ENCODE measurements around the gene PRDM2. TPM values are rescaled to one million over a fixed set of nuclear protein-coding genes. Genes with fewer than 3 reads are reported as not detected.

The PRDM2 gene
- total RNA-seq, 1 experiment from 2014 or later = 64.2 TPM

GRCh38 chr1:13864760-13865159 is 164.8 kb downstream of the PRDM2 start:
- Histone ChIP-seq H3K27ac (ENCODE audit: low read depth, low read length, poor library complexity, severe bottlenecking) (no peak overlapping the region), H3K27me3 (replicated peaks; ENCODE audit: insufficient read depth, low read depth, low read length, poor library complexity) (no peaks in the 10 kb centered on the region), H3K4me3 (ENCODE audit: low read depth, low read length, poor library complexity, severe bottlenecking) (no peak overlapping the region), H3K4me1 (ENCODE audit: insufficient read depth, low read length, poor library complexity, severe bottlenecking) (peaks cover 18% of the 10 kb centered on the region), H3K36me3 (ENCODE audit: insufficient read depth, low read length, poor library complexity, severe bottlenecking) (no peaks in the 10 kb centered on the region), H3K9me3 (ENCODE audit: low read depth, low read length, poor library complexity, severe bottlenecking) (no peaks in the 10 kb centered on the region)
- POLR2A ChIA-PET (ENCODE audit: low non-redundant PET) = no interaction called here
- CTCF ChIA-PET = no interaction called here
- DNase-seq (ENCODE audit: low spot score) = no peak
- intact Hi-C loops (cut with micrococcal nuclease; ENCODE audit: unreplicated experiment) = no loop called here
- no TSS peak for BruUV-seq (replicated peaks)
- TF ChIP-seq EZH2 (IDR thresholded peaks at IDR 0.05; ENCODE audit: borderline replicate concordance, low read depth, low read length, poor library complexity, severe bottlenecking) (no peak), CTCF (conservative IDR thresholded peaks at IDR 0.05; ENCODE audit: low read depth, low read length) (no peak)

- CTCF ChIA-PET = no interaction called here
- H3K36me3 ChIP-seq (ENCODE audit: insufficient read depth, low read length, poor library complexity, severe bottlenecking) = no peaks in the 10 kb centered on the region
- intact Hi-C loops (cut with micrococcal nuclease; ENCODE audit: unreplicated experiment) = no loop called here
- POLR2A ChIA-PET (ENCODE audit: low non-redundant PET) = interaction anchor here (0.6 kb wide), 1 partner anchor 109 kb away, joined by 5 read pairs; no protein-coding TSS in a partner anchor
- no peak overlapping the region for H3K4me3 ChIP-seq (ENCODE audit: low read depth, low read length, poor library complexity, severe bottlenecking)
- no peaks in the 10 kb centered on the region for H3K9me3 ChIP-seq (ENCODE audit: low read depth, low read length, poor library complexity, severe bottlenecking)
- TF ChIP-seq CTCF (conservative IDR thresholded peaks at IDR 0.05; ENCODE audit: low read depth, low read length) (no peak), EZH2 (IDR thresholded peaks at IDR 0.05; ENCODE audit: borderline replicate concordance, low read depth, low read length, poor library complexity, severe bottlenecking) (no peak)
- no TSS peak for BruUV-seq (replicated peaks)
- H3K4me1 ChIP-seq (ENCODE audit: insufficient read depth, low read length, poor library complexity, severe bottlenecking) = peaks cover 19% of the 10 kb centered on the region
- no peaks in the 10 kb centered on the region for H3K27me3 ChIP-seq (replicated peaks; ENCODE audit: insufficient read depth, low read depth, low read length, poor library complexity)
- no peak overlapping the region for H3K27ac ChIP-seq (ENCODE audit: low read depth, low read length, poor library complexity, severe bottlenecking)
- DNase-seq (ENCODE audit: low spot score) = no peak
These were observed 165.9 kb downstream of the PRDM2 start for GRCh38 chr1:13865851-13866250.

GRCh38 chr1:13867603-13868002 is 167.6 kb downstream of the PRDM2 start:
- Histone ChIP-seq H3K4me3 (ENCODE audit: low read depth, low read length, poor library complexity, severe bottlenecking) (no peak overlapping the region), H3K27ac (ENCODE audit: low read depth, low read length, poor library complexity, severe bottlenecking) (no peak overlapping the region), H3K4me1 (ENCODE audit: insufficient read depth, low read length, poor library complexity, severe bottlenecking) (peaks cover 19% of the 10 kb centered on the region), H3K9me3 (ENCODE audit: low read depth, low read length, poor library complexity, severe bottlenecking) (no peaks in the 10 kb centered on the region), H3K27me3 (replicated peaks; ENCODE audit: insufficient read depth, low read depth, low read length, poor library complexity) (no peaks in the 10 kb centered on the region), H3K36me3 (ENCODE audit: insufficient read depth, low read length, poor library complexity, severe bottlenecking) (no peaks in the 10 kb centered on the region)
- DNase-seq (ENCODE audit: low spot score) = no peak
- TF ChIP-seq CTCF (conservative IDR thresholded peaks at IDR 0.05; ENCODE audit: low read depth, low read length) (no peak), EZH2 (IDR thresholded peaks at IDR 0.05; ENCODE audit: borderline replicate concordance, low read depth, low read length, poor library complexity, severe bottlenecking) (no peak)
- intact Hi-C loops (cut with micrococcal nuclease; ENCODE audit: unreplicated experiment) = no loop called here
- ChIA-PET POLR2A (ENCODE audit: low non-redundant PET) (interaction anchor here (0.6 kb wide), 1 partner anchor 110 kb away, joined by 9 read pairs; no protein-coding TSS in a partner anchor), CTCF (no interaction called here)
- BruUV-seq (replicated peaks) = no TSS peak
